ENCODE data around the gene LTB. TPM values are rescaled to one million over a fixed set of nuclear protein-coding genes. Genes with fewer than 3 reads are reported as not detected.

The LTB gene
- total and polyA plus RNA-seq, 9 of the 15 experiments (the other 6 are each of a cell fraction or from before 2014, with no cell fraction given) = 0.07 to 0.51 TPM; not detected in 7

DNA sequence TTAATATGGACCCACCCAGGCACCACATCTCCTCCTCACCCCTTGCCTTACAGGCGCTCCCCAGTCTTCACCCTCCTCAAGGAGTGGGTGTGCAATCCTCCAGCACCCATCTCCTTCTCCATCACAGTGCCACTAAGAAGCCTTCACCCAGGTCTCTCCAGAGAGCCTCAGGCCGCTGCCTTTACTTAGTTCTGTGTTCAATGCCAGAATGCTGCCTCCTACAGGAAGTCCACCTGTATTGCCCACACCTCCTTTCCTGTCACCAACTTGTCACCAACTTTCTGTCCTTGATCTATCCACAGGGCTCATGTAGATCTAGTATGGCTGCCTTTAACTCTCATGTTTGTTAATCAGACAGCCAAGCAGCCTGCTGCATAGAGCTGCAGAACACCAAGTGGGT, 3.3 kb upstream of the LTB start (continued):
- TF ChIP-seq CTCF (IDR thresholded peaks at IDR 0.05 in 2 of 3, conservative IDR thresholded peaks at IDR 0.05 in 1 of 3; ENCODE audit: insufficient read depth in 2 of 3, low read depth in 1 of 3, low read length in 3 of 3) (peak; percentile 64 to 81 (median 74)), SAP30 (IDR thresholded peaks at IDR 0.05; ENCODE audit: borderline replicate concordance, insufficient read depth, low read depth, low read length, poor library complexity, severe bottlenecking) (no peak), KDM1A (IDR thresholded peaks at IDR 0.05) (peak; percentile 38 to 75; a peak in 2 of 4 replicates)

- H3K36me3 ChIP-seq (ENCODE audit: control insufficient read depth, insufficient read depth, low read length) = no peaks in the 10 kb centered on the region
- peak overlapping the region; percentile 91 for H3K4me2 ChIP-seq (ENCODE audit: insufficient read depth, low read length)
- ATAC-seq (peak; percentile 10), FAIRE-seq (no peak), DNase-seq (ENCODE audit: extremely low read depth in 1 of 4, low spot score in 3 of 4) (no peak)
- H2AFZ ChIP-seq (ENCODE audit: low read depth, low read length) = peak overlapping the region; percentile 97
- BruUV-seq (replicated peaks) = TSS peak; percentile 79
- CTCF ChIA-PET (ENCODE audit: low intra/inter-chr PET ratio) = interaction anchor here (0.7 to 1.0 kb wide), 3 partner anchors 16 to 22 kb away, joined by 3 to 7 read pairs (median 4); no protein-coding TSS in a partner anchor
- H3K79me2 ChIP-seq (ENCODE audit: control insufficient read depth, insufficient read depth, low read length) = no peaks in the 10 kb centered on the region
- POLR2A ChIA-PET = interaction anchor here (0.6 to 3.3 kb wide), 11 partner anchors 12 to 257 kb away, joined by 3 to 20 read pairs (median 4); partner anchors contain the start of gene DDX39B
- no peaks in the 10 kb centered on the region for H3K9me1 ChIP-seq (ENCODE audit: control insufficient read depth, insufficient read depth, low read length)
- in situ Hi-C loops (cut with MboI) = no loop called here
- no peaks in the 10 kb centered on the region for H3K9me3 ChIP-seq (replicated peaks; ENCODE audit: control insufficient read depth, insufficient read depth, low read depth, low read length)
- H3K27ac ChIP-seq (ENCODE audit: extremely low read depth, low read depth, low read length) = peak overlapping the region; percentile 45; the same call in 1 of the 3 replicates
- intact Hi-C loops (cut with micrococcal nuclease) = loop anchor here (2.0 to 10.0 kb wide), 2 partner anchors 35 to 387 kb away; partner anchors contain the start of genes ATP6V1G2 and NFKBIL1
- H3K9ac ChIP-seq (ENCODE audit: insufficient read depth in 1 of 2, low read depth in 2 of 2, low read length in 2 of 2) = peak overlapping the region; percentile 75 to 97
- H3K4me1 ChIP-seq (replicated peaks in 1 of 2; ENCODE audit: control insufficient read depth in 2 of 2, insufficient read depth in 2 of 2, low read length in 2 of 2) = peaks cover 10 to 31% of the 10 kb centered on the region in 2 experiments
- 39% methylated on average over 21 of the region's 21 CpGs for WGBS (ENCODE audit: insufficient coverage, low coverage, missing lambda C conversion rate)
- no peaks in the 10 kb centered on the region for H3K27me3 ChIP-seq (ENCODE audit: control insufficient read depth in 2 of 2, insufficient read depth in 2 of 2, low read length in 2 of 2)
- no peaks in the 10 kb centered on the region for H4K20me1 ChIP-seq (replicated peaks; ENCODE audit: control insufficient read depth, insufficient read depth, low read length)
- peak overlapping the region; percentile 62 for H3K4me3 ChIP-seq
- TF ChIP-seq RFX7 (CRISPR knock-in tag; IDR thresholded peaks at IDR 0.05) = no peak
- TF ChIP-seq ELF2 (CRISPR knock-in tag; IDR thresholded peaks at IDR 0.05) = no peak
- 0 out of 2 replicates have a peak, but pooled peaks have one; percentile 57 for TF ChIP-seq PRMT5 (CRISPR knock-in tag; IDR thresholded peaks at IDR 0.05)
- no peak for TF ChIP-seq SRSF3 (IDR thresholded peaks at IDR 0.05; ENCODE audit: insufficient read depth, low read length)
- peak; percentile 5; the same call in 1 of the 2 replicates for TF ChIP-seq ZBTB17 (CRISPR knock-in tag; IDR thresholded peaks at IDR 0.05)
- TF ChIP-seq CC2D1A (IDR thresholded peaks at IDR 0.05) = no peak
- TF ChIP-seq ZEB2 (IDR thresholded peaks at IDR 0.05) = no peak
- no peak for TF ChIP-seq TCF3 (CRISPR knock-in tag; IDR thresholded peaks at IDR 0.05)
- TF ChIP-seq, protein P1, sequence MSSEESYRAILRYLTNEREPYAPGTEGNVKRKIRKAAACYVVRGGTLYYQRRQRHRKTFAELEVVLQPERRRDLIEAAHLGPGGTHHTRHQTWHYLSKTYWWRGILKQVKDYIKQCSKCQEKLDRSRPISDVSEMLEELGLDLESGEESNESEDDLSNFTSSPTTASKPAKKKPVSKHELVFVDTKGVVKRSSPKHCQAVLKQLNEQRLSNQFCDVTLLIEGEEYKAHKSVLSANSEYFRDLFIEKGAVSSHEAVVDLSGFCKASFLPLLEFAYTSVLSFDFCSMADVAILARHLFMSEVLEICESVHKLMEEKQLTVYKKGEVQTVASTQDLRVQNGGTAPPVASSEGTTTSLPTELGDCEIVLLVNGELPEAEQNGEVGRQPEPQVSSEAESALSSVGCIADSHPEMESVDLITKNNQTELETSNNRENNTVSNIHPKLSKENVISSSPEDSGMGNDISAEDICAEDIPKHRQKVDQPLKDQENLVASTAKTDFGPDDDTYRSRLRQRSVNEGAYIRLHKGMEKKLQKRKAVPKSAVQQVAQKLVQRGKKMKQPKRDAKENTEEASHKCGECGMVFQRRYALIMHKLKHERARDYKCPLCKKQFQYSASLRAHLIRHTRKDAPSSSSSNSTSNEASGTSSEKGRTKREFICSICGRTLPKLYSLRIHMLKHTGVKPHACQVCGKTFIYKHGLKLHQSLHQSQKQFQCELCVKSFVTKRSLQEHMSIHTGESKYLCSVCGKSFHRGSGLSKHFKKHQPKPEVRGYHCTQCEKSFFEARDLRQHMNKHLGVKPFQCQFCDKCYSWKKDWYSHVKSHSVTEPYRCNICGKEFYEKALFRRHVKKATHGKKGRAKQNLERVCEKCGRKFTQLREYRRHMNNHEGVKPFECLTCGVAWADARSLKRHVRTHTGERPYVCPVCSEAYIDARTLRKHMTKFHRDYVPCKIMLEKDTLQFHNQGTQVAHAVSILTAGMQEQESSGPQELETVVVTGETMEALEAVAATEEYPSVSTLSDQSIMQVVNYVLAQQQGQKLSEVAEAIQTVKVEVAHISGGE (CRISPR knock-in tag; IDR thresholded peaks at IDR 0.05) = no peak
Observed at GRCh38 chr6:31581434-31582229, 592 bp downstream of the LTB start.

All from K562 (cell line).